Left ventricle myocardium inferior (tissue), 1 donor: ENCODE data around the gene GPLD1. TPM values are rescaled to one million over a fixed set of nuclear protein-coding genes. Genes with fewer than 3 reads are reported as not detected.

Experiments used
- DNase-seq: peaks from one replicate; pipeline ENCODE4 v3.0.0-alpha.2; 2020
- H3K27ac ChIP-seq: fragments of 200-600 bp; replicated peaks from 2 replicates; pipeline ENCODE4 v1.8.0; 2021
- H3K27me3 ChIP-seq: fragments of 200-600 bp; 2 replicates; pipeline ENCODE4 v1.8.0; 2021; ENCODE audit warnings: low read depth
- H3K36me3 ChIP-seq: fragments of 200-600 bp; 2 replicates; pipeline ENCODE4 v1.8.0; 2021
- H3K4me1 ChIP-seq: fragments of 200-600 bp; 2 replicates; pipeline ENCODE4 v1.8.0; 2021
- H3K4me3 ChIP-seq: fragments of 200-600 bp; 2 replicates; pipeline ENCODE4 v1.8.0; 2021; ENCODE audit warnings: mild to moderate bottlenecking, moderate library complexity
- H3K9me3 ChIP-seq: fragments of 200-600 bp; replicated peaks from 2 replicates; pipeline ENCODE4 v1.8.0; 2021
- intact Hi-C: fragments of 100-400 bp; cut with micrococcal nuclease; formaldehyde crosslinking; loops from one replicate; pipeline ENCODE4 v1.11.0; 2022
- total RNA-seq: library from RNA; stranded (reverse); fragmentation: NEBNext Ultra II Directional; extraction: Animal tissue kit (Norgen Biotek cat#: 25700); gene quantifications from one replicate; pipeline ENCODE4 v1.2.1, GENCODE V29; 2021
- TF ChIP-seq, protein P1 (sequence below): fragments of 200-600 bp; IDR thresholded peaks from 2 replicates; pipeline ENCODE4 v1.8.0; 2021; ENCODE audit warnings: antibody characterized with exemption, mild to moderate bottlenecking, borderline replicate concordance
- donor health status: DM: no; HTN: yes; CAD: no; lungs with severe emphysema.

The GPLD1 gene
- total RNA-seq, 1 donor from 2014 or later: 0.71 TPM

DNA sequence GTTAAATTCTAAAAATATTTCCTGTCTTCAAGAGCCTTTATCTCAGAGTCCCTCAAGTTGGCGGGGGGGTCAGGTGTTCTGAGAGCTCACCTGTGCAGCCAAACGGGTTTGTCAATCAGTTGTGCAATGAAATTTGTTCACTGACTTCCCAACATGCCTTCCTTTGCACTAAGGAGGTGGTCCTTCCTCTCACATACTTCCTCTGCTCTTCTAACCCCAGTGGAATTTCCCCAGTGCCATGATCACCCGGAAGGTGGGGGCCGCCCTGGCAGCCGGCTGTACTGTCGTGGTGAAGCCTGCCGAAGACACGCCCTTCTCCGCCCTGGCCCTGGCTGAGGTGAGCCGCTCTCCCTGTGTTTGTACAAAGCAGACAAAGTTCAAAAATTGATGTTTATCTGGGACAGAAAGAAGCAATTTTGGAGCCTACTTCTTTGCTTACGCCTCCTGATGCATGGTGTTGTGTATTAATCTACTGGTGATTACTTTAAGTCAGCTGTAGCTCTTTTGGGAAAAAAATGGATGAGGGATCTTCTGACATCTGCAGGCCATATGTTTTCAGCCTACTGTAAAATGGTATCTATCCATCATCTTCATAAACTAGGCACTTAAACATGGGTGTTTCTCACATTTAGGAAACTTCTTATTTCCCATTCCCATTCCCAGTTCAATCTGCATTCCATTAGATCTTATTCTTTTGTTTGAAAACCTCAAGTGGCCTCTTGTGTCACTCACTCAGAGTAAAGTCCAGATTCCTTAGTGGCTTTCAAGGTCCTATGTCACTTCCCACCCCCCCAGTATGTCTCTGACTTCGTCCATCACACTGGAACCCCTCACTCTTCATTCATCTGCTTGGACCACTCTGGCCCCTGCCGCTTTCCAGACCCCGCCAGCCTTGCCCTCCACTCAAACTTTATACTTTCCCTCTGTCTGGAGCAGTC is 15.5 kb upstream of the GPLD1 start:
- H3K36me3 ChIP-seq: peaks cover 46% of the 10 kb centered on the region
- DNase-seq: no peak

DNA sequence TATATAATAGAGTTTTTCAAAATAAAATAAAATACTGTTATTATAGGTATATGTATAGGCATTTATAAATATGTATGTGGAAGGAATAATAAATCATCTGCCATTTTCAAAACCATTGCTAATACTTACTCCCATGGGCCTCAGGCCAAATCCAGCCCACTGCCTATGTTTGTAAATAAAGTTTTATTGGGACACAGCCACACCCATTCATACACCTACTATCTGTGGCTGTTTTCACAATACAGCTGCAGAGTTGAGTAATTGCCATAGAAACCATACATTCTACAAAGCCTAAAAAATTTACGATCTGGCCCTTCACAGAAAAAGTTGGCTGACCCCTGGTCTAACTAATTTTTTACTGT is 14.9 kb upstream of the GPLD1 start:
- H3K4me3 ChIP-seq: no peak overlapping the region
- peaks cover 6% of the 10 kb centered on the region for H3K9me3 ChIP-seq
- H3K4me1 ChIP-seq: no peaks in the 10 kb centered on the region
- DNase-seq: no peak
- TF ChIP-seq, protein P1, sequence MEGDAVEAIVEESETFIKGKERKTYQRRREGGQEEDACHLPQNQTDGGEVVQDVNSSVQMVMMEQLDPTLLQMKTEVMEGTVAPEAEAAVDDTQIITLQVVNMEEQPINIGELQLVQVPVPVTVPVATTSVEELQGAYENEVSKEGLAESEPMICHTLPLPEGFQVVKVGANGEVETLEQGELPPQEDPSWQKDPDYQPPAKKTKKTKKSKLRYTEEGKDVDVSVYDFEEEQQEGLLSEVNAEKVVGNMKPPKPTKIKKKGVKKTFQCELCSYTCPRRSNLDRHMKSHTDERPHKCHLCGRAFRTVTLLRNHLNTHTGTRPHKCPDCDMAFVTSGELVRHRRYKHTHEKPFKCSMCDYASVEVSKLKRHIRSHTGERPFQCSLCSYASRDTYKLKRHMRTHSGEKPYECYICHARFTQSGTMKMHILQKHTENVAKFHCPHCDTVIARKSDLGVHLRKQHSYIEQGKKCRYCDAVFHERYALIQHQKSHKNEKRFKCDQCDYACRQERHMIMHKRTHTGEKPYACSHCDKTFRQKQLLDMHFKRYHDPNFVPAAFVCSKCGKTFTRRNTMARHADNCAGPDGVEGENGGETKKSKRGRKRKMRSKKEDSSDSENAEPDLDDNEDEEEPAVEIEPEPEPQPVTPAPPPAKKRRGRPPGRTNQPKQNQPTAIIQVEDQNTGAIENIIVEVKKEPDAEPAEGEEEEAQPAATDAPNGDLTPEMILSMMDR: no peak
- H3K27ac ChIP-seq: no peak overlapping the region
- no peaks in the 10 kb centered on the region for H3K27me3 ChIP-seq
- peaks cover 46% of the 10 kb centered on the region for H3K36me3 ChIP-seq
- intact Hi-C loops: no loop called here

More for the DNA sequence above, 15.5 kb upstream of the GPLD1 start:
- H3K9me3 ChIP-seq: peaks cover 6% of the 10 kb centered on the region
- intact Hi-C loops: no loop called here
- no peaks in the 10 kb centered on the region for H3K27me3 ChIP-seq
- TF ChIP-seq, protein P1: no peak
- H3K27ac ChIP-seq: no peak overlapping the region
- H3K4me3 ChIP-seq: no peak overlapping the region
- H3K4me1 ChIP-seq: no peaks in the 10 kb centered on the region

DNA sequence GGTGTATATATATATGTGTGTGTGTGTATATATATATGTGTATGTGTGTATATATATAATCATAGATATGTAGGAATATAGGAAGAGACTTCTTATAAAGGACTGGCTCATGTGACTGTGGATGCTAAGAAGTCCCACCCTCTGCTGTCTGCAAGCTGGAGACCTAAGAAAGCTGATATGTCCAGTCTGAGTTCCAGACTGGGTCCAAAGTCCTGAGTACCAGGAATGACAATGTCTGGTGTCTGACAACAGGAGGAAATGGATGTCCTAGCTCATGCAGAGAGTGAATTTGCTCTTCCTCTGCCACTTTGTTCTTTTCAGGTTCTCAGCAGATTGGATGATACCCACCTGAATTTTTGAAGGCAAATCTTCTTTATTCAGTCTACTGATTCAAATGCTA is 12.5 kb upstream of the GPLD1 start:
- intact Hi-C loops: no loop called here
- peaks cover 30% of the 10 kb centered on the region for H3K36me3 ChIP-seq
- H3K27ac ChIP-seq: no peak overlapping the region
- TF ChIP-seq, protein P1: no peak
- DNase-seq: no peak
- H3K4me3 ChIP-seq: no peak overlapping the region
- H3K4me1 ChIP-seq: no peaks in the 10 kb centered on the region
- peaks cover 5% of the 10 kb centered on the region for H3K9me3 ChIP-seq
- no peaks in the 10 kb centered on the region for H3K27me3 ChIP-seq

DNA sequence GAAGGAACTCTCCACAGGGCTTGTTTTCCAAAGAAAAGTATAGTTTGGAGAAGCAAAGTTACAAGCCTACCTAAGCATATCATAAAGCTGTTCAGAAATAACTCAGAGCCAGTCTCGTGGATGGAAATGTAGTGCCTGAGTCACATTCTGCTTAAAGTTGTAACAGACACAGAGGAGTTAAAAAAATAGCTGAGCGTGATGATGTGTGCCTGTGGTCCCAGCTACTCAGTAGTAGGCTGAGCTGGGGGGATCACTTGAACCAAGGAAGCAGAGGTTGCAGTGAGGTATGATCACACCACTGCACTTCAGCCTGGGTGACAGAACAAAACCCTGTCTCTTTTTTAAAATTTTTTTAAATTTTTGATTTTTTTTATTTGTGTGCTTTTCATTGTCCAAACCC is 12.0 kb upstream of the GPLD1 start:
- peaks cover 28% of the 10 kb centered on the region for H3K36me3 ChIP-seq
- DNase-seq: no peak
- no peak overlapping the region for H3K4me3 ChIP-seq
- H3K27ac ChIP-seq: no peak overlapping the region
- H3K4me1 ChIP-seq: peaks cover under 1% of the 10 kb centered on the region
- TF ChIP-seq, protein P1: no peak
- H3K27me3 ChIP-seq: no peaks in the 10 kb centered on the region
- intact Hi-C loops: no loop called here
- peaks cover 4% of the 10 kb centered on the region for H3K9me3 ChIP-seq

DNA sequence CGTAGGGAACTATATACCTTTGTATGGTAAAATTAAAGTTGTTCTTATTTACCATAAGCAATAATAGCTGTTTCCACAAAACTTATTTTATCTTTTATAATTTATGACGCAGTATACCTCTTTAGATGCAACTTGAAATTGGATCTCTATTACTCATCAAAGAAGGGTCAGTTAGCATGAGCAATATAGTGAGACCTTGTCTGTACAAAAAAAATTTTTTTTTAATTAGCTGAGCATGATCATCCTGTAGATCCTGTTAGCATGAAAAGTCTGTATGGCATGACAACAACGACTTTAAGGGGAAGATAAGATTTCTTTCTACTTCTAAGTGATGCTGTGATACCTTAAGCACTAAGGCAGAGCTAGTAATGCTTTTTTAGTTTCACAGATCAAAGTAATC is 11.3 kb upstream of the GPLD1 start:
- DNase-seq: no peak
- Histone ChIP-seq H3K9me3 (peaks cover 4% of the 10 kb centered on the region), H3K27ac (no peak overlapping the region), H3K4me1 (peaks cover 8% of the 10 kb centered on the region), H3K4me3 (no peak overlapping the region), H3K36me3 (peaks cover 25% of the 10 kb centered on the region), H3K27me3 (no peaks in the 10 kb centered on the region)
- TF ChIP-seq, protein P1: no peak
- intact Hi-C loops: no loop called here
